Immature natural killer cell (primary cell): Measurements from ENCODE around the gene USP35. TPM values are rescaled to one million over a fixed set of nuclear protein-coding genes. Genes with fewer than 3 reads are reported as not detected.
"Not testable (repeated sequence)": the region's sequence is repeated elsewhere in the genome, so short reads cannot be mapped to it uniquely, and the experiment has no call there.

Source experiments
- DNase-seq, 3 donors: peaks; one replicate each; pipeline ENCODE4 v3.0.0; 2022; ENCODE audit warnings: mixed read lengths in 1 of 3
- H3K27ac Mint-ChIP-seq, 6 donors: one replicate each; pipeline ENCODE4 v1.8.0; 2020; ENCODE audit warnings: mixed read lengths in 6 of 6, mild to moderate bottlenecking in 5 of 6, inconsistent platforms in 4 of 6, moderate library complexity in 3 of 6
- H3K27me3 Mint-ChIP-seq, 3 donors: one replicate each; pipeline ENCODE4 v1.8.0; 2020 to 2021; ENCODE audit warnings: low read depth in 3 of 3, mild to moderate bottlenecking in 3 of 3, mixed read lengths in 3 of 3, moderate library complexity in 3 of 3, inconsistent platforms in 1 of 3
- H3K36me3 Mint-ChIP-seq, 3 donors: one replicate each; pipeline ENCODE4 v1.8.0; 2020; ENCODE audit warnings: mixed read lengths in 3 of 3, inconsistent platforms in 2 of 3, mild to moderate bottlenecking in 2 of 3
- H3K4me1 Mint-ChIP-seq, 2 donors: one replicate each; pipeline ENCODE4 v1.8.0; 2020; ENCODE audit warnings: inconsistent platforms in 2 of 2, mild to moderate bottlenecking in 2 of 2, mixed read lengths in 2 of 2, moderate library complexity in 1 of 2
- H3K4me3 Mint-ChIP-seq, 5 donors: one replicate each; pipeline ENCODE4 v1.8.0; 2020; ENCODE audit warnings: mild to moderate bottlenecking in 5 of 5, mixed read lengths in 5 of 5, inconsistent platforms in 3 of 5, moderate library complexity in 3 of 5
- H3K9me3 Mint-ChIP-seq, 6 donors: one replicate each; pipeline ENCODE4 v1.8.0; 2020; ENCODE audit warnings: mild to moderate bottlenecking in 6 of 6, mixed read lengths in 6 of 6, inconsistent platforms in 4 of 6, moderate library complexity in 3 of 6
- polyA plus RNA-seq, 3 donors: library from polyadenylated mRNA; unstranded; fragments of 300-500 nt; fragmentation: Illumina TruSeq; gene quantifications; one replicate each; pipeline ENCODE4 v1.2.3, GENCODE V29; 2021

Gene USP35
- polyA plus RNA-seq, 3 donors from 2014 or later: 0.20 to 0.27 TPM; not detected in 1

- Mint-ChIP-seq H3K4me3 (no peak overlapping the region), H3K27ac (no peak overlapping the region), H3K9me3 (no peaks in the 10 kb centered on the region), H3K27me3 (no peaks in the 10 kb centered on the region), H3K4me1 (no peaks in the 10 kb centered on the region), H3K36me3 (peaks cover 5 to 17% (median 16%) of the 10 kb centered on the region in 3 donors)
- DNase-seq: no peak
These were observed 31.8 kb downstream of the USP35 start for GRCh38 chr11:78220218-78221157.

GRCh38 chr11:78221396-78222315, 32.9 kb downstream of the USP35 start:
- no peaks in the 10 kb centered on the region for H3K27me3 Mint-ChIP-seq
- H3K9me3 Mint-ChIP-seq: no peaks in the 10 kb centered on the region
- H3K36me3 Mint-ChIP-seq: peaks cover 5 to 17% (median 15%) of the 10 kb centered on the region in 3 donors
- H3K4me3 Mint-ChIP-seq: no peak overlapping the region
- no peak for DNase-seq
- H3K4me1 Mint-ChIP-seq: no peaks in the 10 kb centered on the region
- no peak overlapping the region for H3K27ac Mint-ChIP-seq

DNA sequence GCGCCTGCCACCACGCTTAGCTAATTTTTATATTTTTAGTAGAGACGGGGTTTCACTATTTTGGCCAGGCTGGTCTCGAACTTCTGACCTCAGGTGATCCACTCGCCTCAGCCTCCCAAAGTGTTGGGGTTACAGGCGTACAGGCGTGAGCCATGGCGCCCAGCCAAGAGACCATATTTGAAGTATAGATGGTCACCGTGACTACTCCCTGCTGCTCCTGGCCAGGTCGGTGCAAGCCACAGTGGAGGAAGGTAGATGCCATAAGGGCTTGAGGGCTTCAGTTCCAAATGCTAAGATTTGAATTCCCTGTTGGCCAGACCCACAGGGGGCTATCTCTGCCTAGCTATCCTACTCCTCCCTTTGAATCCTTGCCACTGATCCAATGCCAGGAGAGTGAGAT, 34.0 kb downstream of the USP35 start:
- H3K27me3 Mint-ChIP-seq, H3K4me1 Mint-ChIP-seq, DNase-seq, H3K27ac Mint-ChIP-seq, H3K9me3 Mint-ChIP-seq, H3K4me3 Mint-ChIP-seq: not testable (repeated sequence)
- H3K36me3 Mint-ChIP-seq: peaks cover 0 to 11% (median 10%) of the 10 kb centered on the region in 3 donors

DNA sequence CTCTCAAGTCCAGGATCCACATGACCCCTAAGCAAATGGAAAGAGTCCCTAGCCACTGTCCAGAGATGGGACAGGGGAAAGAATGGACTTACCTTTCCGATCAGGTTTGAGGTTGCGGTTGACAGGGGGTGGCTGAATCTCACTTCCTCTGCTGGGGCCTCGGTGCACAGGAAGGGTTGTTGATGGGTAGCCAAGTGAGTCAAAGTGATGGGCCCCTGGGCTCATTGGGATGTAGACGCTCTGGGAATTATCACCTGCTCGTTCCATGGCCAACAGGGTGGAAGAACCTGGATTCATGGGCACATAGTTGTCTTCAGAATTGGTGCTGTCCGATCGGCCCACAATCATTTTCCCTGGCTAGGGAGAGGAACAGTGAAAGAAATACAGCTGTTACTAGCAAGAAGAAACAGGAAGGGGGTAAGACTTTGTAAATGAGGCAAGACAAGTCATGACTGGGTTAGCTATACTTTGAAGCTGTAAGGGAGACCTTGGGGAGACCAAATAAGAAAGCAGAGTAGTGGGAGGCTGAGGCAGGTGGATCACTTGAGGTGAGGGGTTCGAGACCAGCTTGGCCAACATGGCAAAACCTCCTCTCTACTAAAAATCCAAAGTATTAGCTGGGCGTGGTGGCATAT, 34.7 kb downstream of the USP35 start:
- no peak overlapping the region for H3K27ac Mint-ChIP-seq
- H3K9me3 Mint-ChIP-seq: no peaks in the 10 kb centered on the region
- DNase-seq: no peak
- peaks cover 0 to 11% (median 10%) of the 10 kb centered on the region in 3 donors for H3K36me3 Mint-ChIP-seq
- no peaks in the 10 kb centered on the region for H3K4me1 Mint-ChIP-seq
- no peak overlapping the region for H3K4me3 Mint-ChIP-seq
- no peaks in the 10 kb centered on the region for H3K27me3 Mint-ChIP-seq

GRCh38 chr11:78224506-78224905, 35.8 kb downstream of the USP35 start:
- Mint-ChIP-seq H3K27ac (no peak overlapping the region), H3K4me1 (no peaks in the 10 kb centered on the region), H3K27me3 (no peaks in the 10 kb centered on the region), H3K36me3 (peaks cover 0 to 11% (median 10%) of the 10 kb centered on the region in 3 donors), H3K9me3 (no peaks in the 10 kb centered on the region), H3K4me3 (no peak overlapping the region)
- DNase-seq: no peak

GRCh38 chr11:78224906-78225420, 36.2 kb downstream of the USP35 start:
- H3K4me1 Mint-ChIP-seq: no peaks in the 10 kb centered on the region
- H3K27ac Mint-ChIP-seq: no peak overlapping the region
- H3K4me3 Mint-ChIP-seq: no peak overlapping the region
- no peaks in the 10 kb centered on the region for H3K9me3 Mint-ChIP-seq
- peaks cover 0 to 11% (median 10%) of the 10 kb centered on the region in 3 donors for H3K36me3 Mint-ChIP-seq
- H3K27me3 Mint-ChIP-seq: no peaks in the 10 kb centered on the region
- no peak for DNase-seq

DNA sequence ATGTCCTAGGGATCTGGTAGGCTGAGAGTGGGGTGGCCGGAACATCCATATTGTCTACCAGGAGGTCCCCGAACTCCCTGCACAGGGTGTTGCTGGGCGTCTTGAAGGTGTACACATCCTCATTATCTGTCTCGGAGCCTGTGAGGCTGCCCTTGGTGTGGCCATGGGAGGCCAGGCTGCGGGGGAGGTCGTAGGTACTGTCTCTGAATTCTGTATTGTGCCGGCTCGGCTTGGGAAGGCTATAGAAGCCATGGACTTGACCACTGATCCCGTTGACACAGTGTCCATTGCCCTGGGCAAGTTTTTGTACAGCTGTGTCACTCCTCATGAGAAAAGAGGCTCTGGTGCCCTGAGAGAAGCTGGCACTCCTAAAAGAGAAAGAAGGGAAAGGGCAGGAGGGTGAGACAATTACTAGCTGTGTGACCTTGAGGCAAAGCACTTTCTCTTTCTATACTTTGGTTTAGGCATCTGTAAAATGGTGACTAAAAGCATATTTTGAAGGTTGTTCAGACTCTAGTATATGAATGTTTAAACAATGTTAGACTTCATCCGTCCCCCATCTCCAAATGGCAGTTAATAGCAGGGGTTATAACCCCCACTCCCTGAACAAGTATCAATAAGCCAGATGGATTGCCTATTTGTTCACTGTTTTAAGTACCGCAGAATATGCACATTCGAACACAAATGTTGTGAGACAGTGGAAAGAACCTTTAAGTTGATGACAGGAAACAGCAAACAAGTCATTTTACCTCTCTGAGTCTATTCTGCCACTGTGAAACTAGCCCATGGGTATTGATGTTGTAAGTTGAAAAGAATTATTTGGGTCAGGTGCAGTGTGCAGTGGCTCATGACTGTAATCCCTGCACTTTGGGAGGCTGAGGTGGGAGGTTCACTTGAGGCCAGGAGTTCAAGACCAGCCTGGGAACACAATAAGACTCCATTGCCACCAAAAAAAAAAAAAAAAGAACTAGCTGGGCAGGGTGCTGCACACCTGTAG, 38.3 kb downstream of the USP35 start:
- Mint-ChIP-seq H3K9me3 (no peaks in the 10 kb centered on the region), H3K4me3 (no peak overlapping the region), H3K36me3 (peaks cover 0 to 6% (median 3%) of the 10 kb centered on the region in 3 donors), H3K27ac (no peak overlapping the region), H3K27me3 (peaks cover 0 to 3% (median 1%) of the 10 kb centered on the region in 3 donors), H3K4me1 (no peaks in the 10 kb centered on the region)
- DNase-seq: no peak

DNA sequence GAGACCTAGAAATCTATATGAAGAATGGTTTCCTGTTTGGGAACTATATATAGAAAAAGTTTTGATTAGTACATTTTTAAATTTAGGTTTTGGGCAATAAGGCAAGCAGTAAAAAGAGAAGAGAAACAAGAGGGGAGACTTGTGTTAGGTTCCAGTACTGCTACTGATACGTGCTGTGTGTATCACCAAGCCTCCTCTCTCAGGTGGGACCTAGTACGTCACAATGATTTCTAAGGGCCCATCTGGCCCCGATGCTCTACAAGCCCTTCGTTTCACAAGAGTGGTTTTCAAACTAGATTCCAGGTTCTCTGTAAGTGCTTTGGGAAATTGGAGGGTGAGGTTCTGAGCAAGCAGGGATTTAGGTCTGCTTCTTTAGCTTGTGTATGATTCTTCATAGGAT, 39.2 kb downstream of the USP35 start:
- no peaks in the 10 kb centered on the region for H3K9me3 Mint-ChIP-seq
- no peak for DNase-seq
- no peak overlapping the region for H3K27ac Mint-ChIP-seq
- H3K27me3 Mint-ChIP-seq: peaks cover 0 to 3% (median 1%) of the 10 kb centered on the region in 3 donors
- peaks cover 0 to 6% (median 3%) of the 10 kb centered on the region in 3 donors for H3K36me3 Mint-ChIP-seq
- no peaks in the 10 kb centered on the region for H3K4me1 Mint-ChIP-seq
- no peak overlapping the region for H3K4me3 Mint-ChIP-seq

GRCh38 chr11:78228467-78228866, 39.7 kb downstream of the USP35 start:
- peaks cover 0 to 3% (median 1%) of the 10 kb centered on the region in 3 donors for H3K27me3 Mint-ChIP-seq
- H3K4me3 Mint-ChIP-seq: no peak overlapping the region
- no peak for DNase-seq
- peaks cover 0 to 6% (median 3%) of the 10 kb centered on the region in 3 donors for H3K36me3 Mint-ChIP-seq
- no peaks in the 10 kb centered on the region for H3K9me3 Mint-ChIP-seq
- no peak overlapping the region for H3K27ac Mint-ChIP-seq
- H3K4me1 Mint-ChIP-seq: no peaks in the 10 kb centered on the region

DNA sequence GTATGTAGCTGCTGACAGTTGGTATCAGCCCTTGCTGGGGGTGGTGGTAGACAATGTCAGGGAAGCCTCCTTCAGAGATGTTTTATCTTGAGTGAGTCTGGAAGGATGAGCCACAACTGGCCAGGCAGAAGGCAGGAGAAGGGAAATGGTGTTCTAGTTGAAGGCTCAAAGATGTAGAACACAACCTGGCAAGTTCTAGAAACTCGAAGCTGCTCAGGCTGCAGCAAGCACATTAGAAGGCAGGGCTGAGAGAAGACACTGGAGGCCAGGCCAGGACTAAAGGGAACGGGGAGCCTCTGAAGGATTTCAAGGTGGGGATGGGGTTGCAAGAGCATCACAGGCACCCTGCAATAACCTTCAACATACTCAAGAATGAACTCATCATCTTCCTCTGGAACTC, 40.4 kb downstream of the USP35 start:
- DNase-seq: no peak
- Mint-ChIP-seq H3K9me3 (no peaks in the 10 kb centered on the region), H3K36me3 (peaks cover 0 to 6% (median 3%) of the 10 kb centered on the region in 3 donors), H3K27me3 (peaks cover 0 to 3% (median 1%) of the 10 kb centered on the region in 3 donors), H3K4me3 (no peak overlapping the region), H3K4me1 (no peaks in the 10 kb centered on the region), H3K27ac (no peak overlapping the region)

DNA sequence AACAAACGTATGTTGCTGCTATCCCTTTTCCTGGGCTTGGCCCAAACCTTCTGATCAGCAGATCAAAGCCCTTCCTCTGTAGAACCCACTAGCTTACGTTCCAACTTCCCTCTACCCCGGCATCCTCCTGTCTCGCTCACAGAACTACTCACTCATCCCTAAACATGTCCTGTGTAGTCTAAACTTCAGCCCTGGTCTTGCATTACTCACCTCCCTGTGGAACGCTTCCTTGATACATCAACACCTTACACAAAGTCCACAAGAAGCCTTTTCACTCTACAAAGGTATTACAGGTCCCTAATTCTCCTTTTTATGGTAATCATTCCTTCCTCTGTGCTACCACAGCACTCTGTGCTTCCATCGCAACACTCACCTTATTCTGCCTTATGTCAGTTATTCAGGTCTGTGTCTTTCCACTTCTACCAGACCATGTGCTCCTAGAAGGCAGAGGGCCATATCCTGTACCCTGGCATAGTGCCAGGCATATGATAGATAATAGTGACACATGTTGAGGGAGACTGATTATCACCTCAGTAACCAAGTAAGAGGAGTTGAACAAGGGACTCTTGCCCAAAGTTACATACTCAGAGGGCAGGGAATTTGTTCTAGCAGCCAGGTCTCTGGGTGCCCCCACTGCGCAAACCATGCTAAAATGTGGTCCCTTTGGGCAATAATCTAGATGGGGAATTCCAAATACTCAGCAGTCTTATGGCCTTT, 41.6 kb downstream of the USP35 start:
- peaks cover 0 to 2% (median 0%) of the 10 kb centered on the region in 3 donors for H3K36me3 Mint-ChIP-seq
- no peak overlapping the region for H3K4me3 Mint-ChIP-seq
- no peak for DNase-seq
- no peaks in the 10 kb centered on the region for H3K4me1 Mint-ChIP-seq
- H3K27ac Mint-ChIP-seq: no peak overlapping the region
- H3K27me3 Mint-ChIP-seq: peaks cover 0 to 3% (median 1%) of the 10 kb centered on the region in 3 donors
- H3K9me3 Mint-ChIP-seq: no peaks in the 10 kb centered on the region

DNA sequence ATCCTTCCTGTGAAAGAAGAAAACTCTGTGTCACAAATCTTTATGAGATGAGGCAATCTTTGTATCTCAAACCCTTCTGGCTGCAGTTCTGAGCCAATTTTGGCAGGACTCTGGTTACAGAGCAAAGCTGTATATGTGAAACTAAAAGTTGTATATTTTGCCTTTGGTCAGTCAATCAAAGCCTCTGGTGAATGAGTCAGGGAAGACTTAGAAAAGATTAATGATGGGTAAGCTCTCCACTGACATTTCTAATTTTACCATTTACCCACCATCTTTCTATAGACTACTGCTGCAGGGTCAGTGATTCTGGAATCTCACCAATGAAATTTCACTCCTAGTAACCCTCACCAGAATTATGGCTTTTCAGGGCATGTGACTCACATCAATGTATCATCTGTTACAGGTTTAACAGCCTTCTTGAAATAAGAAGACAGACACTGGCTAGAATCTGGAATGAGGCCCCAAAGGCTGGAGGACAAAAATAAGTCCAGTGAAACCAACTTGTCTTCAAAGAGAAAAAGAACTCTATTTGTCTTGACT, 43.3 kb downstream of the USP35 start:
- Mint-ChIP-seq H3K9me3 (no peaks in the 10 kb centered on the region), H3K27ac (no peak overlapping the region), H3K4me1 (no peaks in the 10 kb centered on the region), H3K4me3 (no peak overlapping the region), H3K27me3 (peaks cover 0 to 3% (median 1%) of the 10 kb centered on the region in 3 donors), H3K36me3 (peaks cover 0 to 8% (median 3%) of the 10 kb centered on the region in 3 donors)
- DNase-seq: no peak
